SU-DHL-6 (cell line): ENCODE measurements around the gene DNER.

Experiments used
- EZH2phosphoT487 ChIP-seq: fragments of 200-600 bp; sonication (generic), shearing (Covaris generic); conservative IDR thresholded peaks from 2 replicates; pipeline ENCODE4 v1.6.1; 2018; ENCODE audit warnings: mild to moderate bottlenecking, antibody characterized with exemption, low read length, moderate library complexity, mixed read lengths
- TF ChIP-seq, protein P1 (sequence below): fragments of 200-600 bp; sonication (generic); IDR thresholded peaks from one replicate; pipeline ENCODE4 v1.5.1; 2017; ENCODE audit warnings: antibody characterized with exemption, mild to moderate bottlenecking, low read length, moderate library complexity; ENCODE audit not compliant: insufficient read depth, poor library complexity, severe bottlenecking

DNA sequence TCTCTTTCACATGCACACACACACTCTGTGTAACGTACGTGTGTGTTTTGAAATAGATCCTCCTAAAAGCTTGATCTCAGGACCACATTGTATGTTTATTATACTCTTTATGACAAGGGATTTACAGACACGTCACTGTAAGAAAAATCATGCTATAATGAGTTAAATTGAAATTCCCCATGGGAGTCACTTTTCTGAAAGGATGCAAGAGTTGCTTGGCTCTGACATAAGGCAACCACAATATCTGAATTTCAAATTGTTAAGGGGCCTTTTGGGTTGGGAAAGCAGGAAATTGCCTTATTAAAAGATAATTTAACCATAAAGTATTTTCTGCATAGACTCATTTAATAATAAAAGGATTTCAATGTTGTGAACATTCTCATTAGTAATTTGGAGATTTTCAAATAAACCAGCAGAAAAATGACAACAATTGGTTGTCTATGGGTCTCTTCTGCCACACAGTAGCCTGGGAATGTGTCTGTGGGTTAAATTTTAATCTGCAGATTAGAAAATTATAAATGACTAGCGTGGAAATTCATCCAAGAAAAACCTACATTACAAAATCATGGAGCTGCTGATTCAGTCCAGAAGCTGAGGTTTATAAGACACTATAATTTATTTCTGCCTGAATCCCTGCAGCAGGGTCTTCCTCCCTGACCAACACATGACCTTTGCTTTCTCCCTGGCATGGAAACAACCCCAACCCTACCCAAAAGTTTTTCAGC, 367.4 kb downstream of the DNER start:
- TF ChIP-seq, protein P1, sequence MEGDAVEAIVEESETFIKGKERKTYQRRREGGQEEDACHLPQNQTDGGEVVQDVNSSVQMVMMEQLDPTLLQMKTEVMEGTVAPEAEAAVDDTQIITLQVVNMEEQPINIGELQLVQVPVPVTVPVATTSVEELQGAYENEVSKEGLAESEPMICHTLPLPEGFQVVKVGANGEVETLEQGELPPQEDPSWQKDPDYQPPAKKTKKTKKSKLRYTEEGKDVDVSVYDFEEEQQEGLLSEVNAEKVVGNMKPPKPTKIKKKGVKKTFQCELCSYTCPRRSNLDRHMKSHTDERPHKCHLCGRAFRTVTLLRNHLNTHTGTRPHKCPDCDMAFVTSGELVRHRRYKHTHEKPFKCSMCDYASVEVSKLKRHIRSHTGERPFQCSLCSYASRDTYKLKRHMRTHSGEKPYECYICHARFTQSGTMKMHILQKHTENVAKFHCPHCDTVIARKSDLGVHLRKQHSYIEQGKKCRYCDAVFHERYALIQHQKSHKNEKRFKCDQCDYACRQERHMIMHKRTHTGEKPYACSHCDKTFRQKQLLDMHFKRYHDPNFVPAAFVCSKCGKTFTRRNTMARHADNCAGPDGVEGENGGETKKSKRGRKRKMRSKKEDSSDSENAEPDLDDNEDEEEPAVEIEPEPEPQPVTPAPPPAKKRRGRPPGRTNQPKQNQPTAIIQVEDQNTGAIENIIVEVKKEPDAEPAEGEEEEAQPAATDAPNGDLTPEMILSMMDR, result no peak
- no peak for TF ChIP-seq EZH2phosphoT487
